Endodermal cell (in vitro differentiated cells): ENCODE data around the gene STRA6. TPM values are rescaled to one million over a fixed set of nuclear protein-coding genes. Genes with fewer than 3 reads are reported as not detected.

Source experiments
- DNase-seq: peaks from one replicate; pipeline ENCODE4 v3.0.0-alpha.2; 2017
- H3K27ac ChIP-seq: 2 replicates; pipeline ENCODE4 v1.5.1; 2013; ENCODE audit warnings: mild to moderate bottlenecking, low read depth, low read length, moderate library complexity
- H3K27me3 ChIP-seq: 2 replicates; pipeline ENCODE4 v1.6.1; 2013; ENCODE audit warnings: mild to moderate bottlenecking, low read length, moderate library complexity; ENCODE audit not compliant: insufficient read depth, control insufficient read depth, poor library complexity, severe bottlenecking
- H3K36me3 ChIP-seq: 2 replicates; pipeline ENCODE4 v1.7.0; 2013; ENCODE audit warnings: mild to moderate bottlenecking, low read length, moderate library complexity; ENCODE audit not compliant: control insufficient read depth, insufficient read depth
- H3K4me1 ChIP-seq: one replicate; pipeline ENCODE4 v1.7.0; 2013; ENCODE audit warnings: low read length; ENCODE audit not compliant: control insufficient read depth, insufficient read depth
- H3K4me3 ChIP-seq: 2 replicates; pipeline ENCODE4 v1.5.1; 2013; ENCODE audit warnings: mild to moderate bottlenecking, low read length, moderate library complexity
- H3K9ac ChIP-seq: 2 replicates; pipeline ENCODE4 v1.6.1; 2013; ENCODE audit warnings: mild to moderate bottlenecking, low read length, moderate library complexity; ENCODE audit not compliant: poor library complexity, severe bottlenecking; ENCODE audit errors: extremely low read depth
- H3K9me3 ChIP-seq: 2 replicates; pipeline ENCODE4 v1.6.1; 2013; ENCODE audit warnings: mild to moderate bottlenecking, low read length, moderate library complexity; ENCODE audit not compliant: control insufficient read depth
- H3K27ac Mint-ChIP-seq: 2 replicates; pipeline ENCODE4 v1.8.0; 2020; ENCODE audit warnings: mixed read lengths
- H3K27me3 Mint-ChIP-seq: 2 replicates; pipeline ENCODE4 v1.8.0; 2021; ENCODE audit warnings: mild to moderate bottlenecking, mixed read lengths; ENCODE audit not compliant: insufficient read depth
- H3K36me3 Mint-ChIP-seq: 2 replicates; pipeline ENCODE4 v1.8.0; 2020; ENCODE audit warnings: low read depth, mixed read lengths
- H3K4me1 Mint-ChIP-seq: 2 replicates; pipeline ENCODE4 v1.8.0; 2020; ENCODE audit warnings: mixed read lengths
- H3K4me3 Mint-ChIP-seq: 2 replicates; pipeline ENCODE4 v1.8.0; 2020; ENCODE audit warnings: mild to moderate bottlenecking, moderate library complexity, mixed read lengths
- H3K9me3 Mint-ChIP-seq: 2 replicates; pipeline ENCODE4 v1.8.0; 2020; ENCODE audit warnings: mild to moderate bottlenecking, mixed read lengths
- CTCF ChIP-seq: fragments of 200-600 bp; sonication (generic); conservative IDR thresholded peaks from 2 replicates; pipeline ENCODE4 v1.5.0; 2021; ENCODE audit warnings: antibody characterized with exemption, mild to moderate bottlenecking
- WGBS, 2 experiments: methylation state at CpG; one replicate each; pipeline versions ENCODE4 v1.1.5 to v1.1.7; 2013; ENCODE audit warnings: missing lambda C conversion rate in 2 of 2, mixed read lengths in 1 of 2; ENCODE audit not compliant: insufficient coverage in 1 of 2, insufficient read length in 1 of 2; 5-methylcytosine and 5-hydroxymethylcytosine counted together
- total RNA-seq, 2 donors: library from RNA; stranded (reverse); fragmentation: NEBNext Ultra II Directional in 1 of 2; extraction: Animal tissue kit (Norgen Biotek cat#: 25700) in 1 of 2; gene quantifications; 2 replicates in 1 of 2; 3 replicates in 1 of 2; pipeline ENCODE4 v1.2.1, GENCODE V29; 2021

STRA6 gene
- total RNA-seq, 2 donors from 2014 or later, result 18.2 to 26.2 TPM

- no peak overlapping the region for H3K27ac ChIP-seq
- Mint-ChIP-seq H3K36me3 (no peaks in the 10 kb centered on the region), H3K27ac (no peak overlapping the region), H3K27me3 (no peaks in the 10 kb centered on the region), H3K4me1 (peaks cover under 1% of the 10 kb centered on the region), H3K9me3 (no peaks in the 10 kb centered on the region), H3K4me3 (no peak overlapping the region)
- H3K9ac ChIP-seq, result no peak overlapping the region
- no peak for DNase-seq
- 85 to 95% methylated on average over 6 to 7 of the region's 7 CpGs for WGBS, 2 experiments
- TF ChIP-seq CTCF, result no peak
- no peak overlapping the region for H3K4me3 ChIP-seq
- H3K27me3 ChIP-seq, result no peaks in the 10 kb centered on the region
- no peaks in the 10 kb centered on the region for H3K9me3 ChIP-seq
- H3K4me1 ChIP-seq, result no peaks in the 10 kb centered on the region
- H3K36me3 ChIP-seq, result no peaks in the 10 kb centered on the region
Observed at GRCh38 chr15:74178326-74179100, 24.1 kb downstream of the STRA6 start.

- Mint-ChIP-seq H3K4me3 (no peak overlapping the region), H3K9me3 (no peaks in the 10 kb centered on the region), H3K4me1 (peaks cover 6% of the 10 kb centered on the region), H3K27ac (no peak overlapping the region), H3K27me3 (no peaks in the 10 kb centered on the region), H3K36me3 (no peaks in the 10 kb centered on the region)
- no peaks in the 10 kb centered on the region for H3K9me3 ChIP-seq
- no peak overlapping the region for H3K9ac ChIP-seq
- H3K4me1 ChIP-seq, result no peaks in the 10 kb centered on the region
- peak overlapping the region; percentile 53 for H3K27ac ChIP-seq
- TF ChIP-seq CTCF, result peak; percentile 51
- WGBS, 2 experiments, result 65 to 81% methylated on average over 4 to 10 of the region's 10 CpGs
- no peaks in the 10 kb centered on the region for H3K27me3 ChIP-seq
- DNase-seq, result peak; percentile 83
- H3K4me3 ChIP-seq, result no peak overlapping the region
- no peaks in the 10 kb centered on the region for H3K36me3 ChIP-seq
Observed at GRCh38 chr15:74176262-74177214, 26.0 kb downstream of the STRA6 start.

GRCh38 chr15:74175271-74176191, 27.1 kb downstream of the STRA6 start:
- 91 to 92% methylated on average over 24 to 45 of the region's 45 CpGs for WGBS, 2 experiments
- TF ChIP-seq CTCF, result no peak
- no peaks in the 10 kb centered on the region for H3K27me3 ChIP-seq
- no peaks in the 10 kb centered on the region for H3K4me1 ChIP-seq
- no peaks in the 10 kb centered on the region for H3K9me3 ChIP-seq
- H3K9ac ChIP-seq, result no peak overlapping the region
- no peaks in the 10 kb centered on the region for H3K36me3 Mint-ChIP-seq
- no peaks in the 10 kb centered on the region for H3K36me3 ChIP-seq
- no peak overlapping the region for H3K27ac ChIP-seq
- no peak overlapping the region for H3K27ac Mint-ChIP-seq
- H3K27me3 Mint-ChIP-seq, result no peaks in the 10 kb centered on the region
- H3K4me1 Mint-ChIP-seq, result peaks cover 6% of the 10 kb centered on the region
- no peaks in the 10 kb centered on the region for H3K9me3 Mint-ChIP-seq
- H3K4me3 ChIP-seq, result no peak overlapping the region
- DNase-seq, result peak; percentile 35
- no peak overlapping the region for H3K4me3 Mint-ChIP-seq
